Adrenal gland (tissue), 5 donors: ENCODE results near the gene TFF3.

Experiments used
- POLR2A ChIP-seq, 2 donors: fragments of 450-650 bp; IDR thresholded peaks; one replicate each; pipeline ENCODE4 v1.6.1; 2017; ENCODE audit warnings: antibody characterized with exemption in 2 of 2, mild to moderate bottlenecking in 2 of 2, moderate library complexity in 1 of 2
- TF ChIP-seq, protein P1 (sequence below), 6 experiments: fragments of 450-650 bp in 4 of 6; fragments of 200-600 bp in 2 of 6; sonication (generic) in 1 of 6; IDR thresholded peaks; 1 replicate in 5 of 6; 2 replicates in 1 of 6; pipeline versions ENCODE4 v1.5.1 to v1.8.0; 2016 to 2021; ENCODE audit warnings: antibody characterized with exemption in 6 of 6, mild to moderate bottlenecking in 2 of 6, moderate library complexity in 1 of 6
- donor health status: DM: no; HTN: no; CAD: no.

GRCh38 chr21:42356046-42356445 is 40.8 kb upstream of the TFF3 start:
- no peak for TF ChIP-seq POLR2A (IDR thresholded peaks at IDR 0.05)
- TF ChIP-seq, protein P1, sequence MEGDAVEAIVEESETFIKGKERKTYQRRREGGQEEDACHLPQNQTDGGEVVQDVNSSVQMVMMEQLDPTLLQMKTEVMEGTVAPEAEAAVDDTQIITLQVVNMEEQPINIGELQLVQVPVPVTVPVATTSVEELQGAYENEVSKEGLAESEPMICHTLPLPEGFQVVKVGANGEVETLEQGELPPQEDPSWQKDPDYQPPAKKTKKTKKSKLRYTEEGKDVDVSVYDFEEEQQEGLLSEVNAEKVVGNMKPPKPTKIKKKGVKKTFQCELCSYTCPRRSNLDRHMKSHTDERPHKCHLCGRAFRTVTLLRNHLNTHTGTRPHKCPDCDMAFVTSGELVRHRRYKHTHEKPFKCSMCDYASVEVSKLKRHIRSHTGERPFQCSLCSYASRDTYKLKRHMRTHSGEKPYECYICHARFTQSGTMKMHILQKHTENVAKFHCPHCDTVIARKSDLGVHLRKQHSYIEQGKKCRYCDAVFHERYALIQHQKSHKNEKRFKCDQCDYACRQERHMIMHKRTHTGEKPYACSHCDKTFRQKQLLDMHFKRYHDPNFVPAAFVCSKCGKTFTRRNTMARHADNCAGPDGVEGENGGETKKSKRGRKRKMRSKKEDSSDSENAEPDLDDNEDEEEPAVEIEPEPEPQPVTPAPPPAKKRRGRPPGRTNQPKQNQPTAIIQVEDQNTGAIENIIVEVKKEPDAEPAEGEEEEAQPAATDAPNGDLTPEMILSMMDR (IDR thresholded peaks at IDR 0.05): no peak
